ENCODE results near the gene IL21R.

The IL21R gene

GRCh38 chr16:27500801-27501200 lies 98.8 kb downstream of the IL21R start:
- Histone ChIP-seq H3K9ac (ENCODE audit: low read length) (no peak overlapping the region), H3K4me3 (ENCODE audit: low read length) (no peak overlapping the region), H3K36me3 (ENCODE audit: control insufficient read depth, insufficient read depth, low read length, severe bottlenecking) (peaks cover 92% of the 10 kb centered on the region), H3K9me3 (ENCODE audit: control insufficient read depth, low read length) (no peaks in the 10 kb centered on the region), H3K4me1 (ENCODE audit: control insufficient read depth, insufficient read depth, low read length) (peaks cover 23% of the 10 kb centered on the region), H3K27me3 (replicated peaks; ENCODE audit: control insufficient read depth, insufficient read depth, low read length) (no peaks in the 10 kb centered on the region)
- DNase-seq (ENCODE audit: low read depth), result no peak
